T-cell (primary cell): ENCODE measurements around the gene PCDHA1. TPM values are rescaled to one million over a fixed set of nuclear protein-coding genes. Genes with fewer than 3 reads are reported as not detected.
A peak's percentile ranks its signal among the peaks of the same experiment; 100 is the strongest.
"Not testable (repeated sequence)": the region's sequence is repeated elsewhere in the genome, so short reads cannot be mapped to it uniquely, and the experiment has no call there.

Experiments
- ATAC-seq, 4 experiments: fragments of 200-7000 bp in 3 of 4; fragments of 150-1000 bp in 1 of 4; cut with Tn5 transposase; replicated peaks in 1 of 4; 1 replicate in 3 of 4; 2 replicates in 1 of 4; pipeline ENCODE4 v1.10.0; 2021; ENCODE audit warnings: moderate library complexity in 3 of 4, mild to moderate bottlenecking in 2 of 4, moderate number of reproducible peaks in 1 of 4
- CTCF ChIA-PET, 2 donors: fragments of 300-600 bp; sonication (Branson Sonifier 250); formaldehyde crosslinking; loops; one replicate each; lab custom pipeline; 2022; ENCODE audit warnings: antibody characterized with exemption in 2 of 2; lab: Charles Lee
- POLR2A ChIA-PET, 2 donors: fragments of 300-600 bp; sonication (Branson Sonifier 250); formaldehyde crosslinking; loops; one replicate each; lab custom pipeline; 2022; ENCODE audit warnings: antibody characterized with exemption in 2 of 2; lab: Charles Lee
- DNase-seq, 35 experiments: peaks; one replicate each; pipeline versions ENCODE4 v3.0.0 to v3.0.0-alpha.2; 2013 to 2023
- H3K27ac ChIP-seq: one replicate; pipeline ENCODE4 v1.5.1; 2013; ENCODE audit warnings: low read length
- H3K27me3 ChIP-seq, 2 experiments: replicated peaks in 1 of 2; 1 replicate in 1 of 2; 2 replicates in 1 of 2; pipeline versions ENCODE4 v1.6.1 to v1.7.0; 2013; ENCODE audit warnings: low read length in 1 of 2, mixed read lengths in 1 of 2; ENCODE audit not compliant: control insufficient read depth in 2 of 2, insufficient read depth in 2 of 2; ENCODE audit errors: extremely low read depth in 1 of 2
- H3K36me3 ChIP-seq, 2 donors: 1 replicate in 1 of 2; 2 replicates in 1 of 2; pipeline versions ENCODE4 v1.6.1 to v1.7.0; 2013; ENCODE audit warnings: low read length in 1 of 2; ENCODE audit not compliant: control insufficient read depth in 2 of 2, insufficient read depth in 1 of 2; ENCODE audit errors: extremely low read depth in 1 of 2
- H3K4me1 ChIP-seq, 2 experiments: 1 replicate in 1 of 2; 2 replicates in 1 of 2; pipeline versions ENCODE4 v1.6.1 to v1.7.0; 2013; ENCODE audit warnings: low read length in 2 of 2, mixed read lengths in 1 of 2; ENCODE audit not compliant: insufficient read depth in 2 of 2, control insufficient read depth in 1 of 2; ENCODE audit errors: extremely low read depth in 1 of 2
- H3K4me3 ChIP-seq, 2 donors: 1 replicate in 1 of 2; 2 replicates in 1 of 2; pipeline versions ENCODE4 v1.5.1 to v1.7.0; 2013; ENCODE audit warnings: mild to moderate bottlenecking in 2 of 2, low read length in 1 of 2, moderate library complexity in 1 of 2; ENCODE audit not compliant: control insufficient read depth in 1 of 2; ENCODE audit errors: extremely low read depth in 1 of 2
- H3K9me3 ChIP-seq: 2 replicates; pipeline ENCODE4 v1.7.0; 2013
- H3K27ac Mint-ChIP-seq, 2 donors: one replicate each; pipeline ENCODE4 v1.8.0; 2020 to 2021; ENCODE audit warnings: mild to moderate bottlenecking in 2 of 2, mixed read lengths in 2 of 2
- H3K27me3 Mint-ChIP-seq, 2 donors: one replicate each; pipeline ENCODE4 v1.8.0; 2021 to 2022; ENCODE audit warnings: mixed read lengths in 2 of 2
- H3K36me3 Mint-ChIP-seq: one replicate; pipeline ENCODE4 v1.8.0; 2021; ENCODE audit warnings: mixed read lengths
- H3K4me1 Mint-ChIP-seq, 3 donors: one replicate each; pipeline ENCODE4 v1.8.0; 2020 to 2022; ENCODE audit warnings: mixed read lengths in 3 of 3, mild to moderate bottlenecking in 1 of 3
- H3K4me3 Mint-ChIP-seq, 3 donors: one replicate each; pipeline ENCODE4 v1.8.0; 2020 to 2022; ENCODE audit warnings: mild to moderate bottlenecking in 3 of 3, mixed read lengths in 3 of 3, moderate library complexity in 3 of 3
- H3K9me3 Mint-ChIP-seq, 3 donors: one replicate each; pipeline ENCODE4 v1.8.0; 2020 to 2022; ENCODE audit warnings: mixed read lengths in 3 of 3
- WGBS: methylation state at CpG from one replicate; pipeline ENCODE4 v1.1.5; 2013; ENCODE audit warnings: missing lambda C conversion rate; ENCODE audit not compliant: insufficient coverage; 5-methylcytosine and 5-hydroxymethylcytosine counted together
- total RNA-seq, 35 experiments: library from RNA in 6 of 35; stranded (reverse) in 6 of 35; fragments of 120-200 nt in 1 of 35; gene quantifications; one replicate each; pipeline versions ENCODE4 v1.2.1 to v1.2.4 and lab custom pipeline; 2013 to 2026

PCDHA1 gene
- total RNA-seq, 5 donors from 2014 or later (not counting 1 experiment from before 2014, with no cell fraction given) = not detected

DNA sequence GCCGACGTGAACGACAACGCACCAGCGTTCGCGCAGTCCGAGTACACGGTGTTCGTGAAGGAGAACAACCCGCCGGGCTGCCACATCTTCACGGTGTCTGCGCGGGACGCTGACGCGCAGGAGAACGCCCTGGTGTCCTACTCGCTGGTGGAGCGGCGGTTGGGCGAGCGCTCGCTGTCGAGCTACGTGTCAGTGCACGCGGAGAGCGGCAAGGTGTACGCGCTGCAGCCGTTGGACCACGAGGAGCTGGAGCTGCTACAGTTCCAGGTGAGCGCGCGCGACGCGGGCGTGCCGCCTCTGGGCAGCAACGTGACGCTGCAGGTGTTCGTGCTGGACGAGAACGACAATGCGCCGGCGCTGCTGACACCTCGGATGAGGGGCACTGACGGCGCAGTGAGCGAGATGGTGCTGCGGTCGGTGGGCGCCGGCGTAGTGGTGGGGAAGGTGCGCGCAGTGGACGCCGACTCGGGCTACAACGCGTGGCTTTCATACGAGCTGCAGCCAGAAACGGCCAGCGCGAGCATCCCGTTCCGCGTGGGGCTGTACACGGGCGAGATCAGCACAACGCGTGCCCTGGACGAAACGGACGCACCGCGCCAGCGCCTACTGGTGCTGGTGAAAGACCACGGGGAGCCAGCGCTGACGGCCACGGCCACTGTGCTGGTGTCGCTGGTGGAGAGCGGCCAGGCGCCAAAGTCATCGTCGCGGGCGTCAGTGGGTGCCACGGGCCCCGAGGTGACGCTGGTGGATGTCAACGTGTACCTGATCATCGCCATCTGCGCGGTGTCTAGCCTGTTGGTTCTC is 64.1 kb downstream of the PCDHA1 start:
- POLR2A ChIA-PET = interaction anchor here in 1 of 2 donors (0.6 kb wide), 1 partner anchor 914 kb away, joined by 5 read pairs; no protein-coding TSS in a partner anchor
- CTCF ChIA-PET = not testable (repeated sequence)

DNA sequence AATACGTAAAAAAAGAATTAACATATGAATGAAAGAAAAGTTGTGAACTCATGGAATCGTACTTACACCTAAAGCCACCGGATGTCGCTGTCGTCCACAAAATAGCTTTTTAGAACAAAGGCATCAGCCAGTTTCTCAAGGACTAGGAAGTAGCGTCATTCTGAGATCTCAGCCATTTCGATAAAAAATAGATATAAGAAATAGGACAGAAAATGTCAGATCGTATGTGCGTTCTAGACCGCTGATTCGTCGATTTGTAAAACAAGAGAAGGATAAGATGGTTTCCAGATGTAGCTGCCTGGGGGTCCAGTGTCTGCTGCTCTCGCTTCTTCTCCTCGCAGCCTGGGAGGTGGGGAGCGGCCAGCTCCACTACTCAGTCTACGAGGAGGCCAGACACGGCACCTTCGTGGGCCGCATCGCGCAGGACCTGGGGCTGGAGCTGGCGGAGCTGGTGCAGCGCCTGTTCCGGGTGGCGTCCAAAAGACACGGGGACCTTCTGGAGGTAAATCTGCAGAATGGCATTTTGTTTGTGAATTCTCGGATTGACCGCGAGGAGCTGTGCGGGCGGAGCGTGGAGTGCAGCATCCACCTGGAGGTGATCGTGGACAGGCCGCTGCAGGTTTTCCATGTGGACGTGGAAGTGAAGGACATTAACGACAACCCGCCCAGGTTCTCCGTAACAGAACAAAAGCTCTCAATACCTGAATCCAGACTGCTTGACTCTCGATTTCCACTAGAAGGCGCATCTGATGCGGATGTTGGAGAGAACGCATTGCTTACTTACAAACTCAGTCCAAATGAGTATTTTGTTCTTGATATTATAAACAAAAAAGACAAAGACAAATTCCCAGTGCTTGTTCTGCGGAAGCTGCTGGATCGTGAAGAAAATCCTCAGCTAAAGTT is 70.1 kb downstream of the PCDHA1 start, which contains the start of gene PCDHA10:
PCDHA10 (plus strand) TSS at position 126 of the 903 bp plus-strand sequence; CDS start at position 278, 152 bp downstream.
- POLR2A ChIA-PET = no interaction called here

More for the DNA sequence above, 64.1 kb downstream of the PCDHA1 start:
- Histone ChIP-seq H3K4me3 (peak overlapping the region in 1 of 2 donors; percentile 23), H3K27me3 (peaks cover 4 to 23% of the 10 kb centered on the region in 2 experiments)
- DNase-seq, H3K9me3 ChIP-seq, H3K36me3 ChIP-seq, H3K27ac Mint-ChIP-seq, ATAC-seq, H3K4me1 Mint-ChIP-seq, H3K4me3 Mint-ChIP-seq, H3K27ac ChIP-seq, H3K36me3 Mint-ChIP-seq, H3K4me1 ChIP-seq, H3K9me3 Mint-ChIP-seq: not testable (repeated sequence)
- peaks cover 8 to 24% of the 10 kb centered on the region in 2 donors for H3K27me3 Mint-ChIP-seq
- WGBS = 56% methylated on average over 100 of the region's 101 CpGs

DNA sequence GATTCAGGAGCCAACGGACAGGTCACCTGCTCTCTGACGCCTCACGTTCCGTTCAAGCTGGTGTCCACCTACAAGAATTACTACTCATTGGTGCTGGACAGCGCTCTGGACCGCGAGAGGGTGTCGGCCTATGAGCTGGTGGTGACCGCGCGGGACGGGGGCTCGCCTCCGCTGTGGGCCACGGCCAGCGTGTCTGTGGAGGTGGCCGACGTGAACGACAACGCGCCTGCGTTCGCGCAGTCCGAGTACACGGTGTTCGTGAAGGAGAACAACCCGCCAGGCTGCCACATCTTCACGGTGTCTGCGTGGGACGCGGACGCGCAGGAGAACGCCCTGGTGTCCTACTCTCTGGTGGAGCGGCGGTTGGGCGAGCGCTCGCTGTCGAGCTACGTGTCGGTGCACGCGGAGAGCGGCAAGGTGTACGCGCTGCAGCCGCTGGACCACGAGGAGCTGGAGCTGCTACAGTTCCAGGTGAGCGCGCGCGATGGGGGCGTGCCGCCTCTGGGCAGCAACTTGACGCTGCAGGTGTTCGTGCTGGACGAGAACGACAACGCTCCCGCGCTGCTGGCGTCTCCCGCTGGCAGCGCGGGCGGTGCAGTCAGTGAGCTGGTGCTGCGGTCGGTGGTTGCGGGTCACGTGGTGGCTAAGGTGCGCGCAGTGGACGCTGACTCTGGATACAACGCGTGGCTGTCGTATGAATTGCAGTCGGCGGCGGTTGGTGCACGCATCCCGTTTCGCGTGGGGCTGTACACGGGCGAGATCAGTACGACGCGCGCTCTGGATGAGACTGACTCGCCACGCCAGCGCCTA is 71.4 kb downstream of the PCDHA1 start:
- Mint-ChIP-seq H3K9me3 (peaks cover 8 to 19% (median 11%) of the 10 kb centered on the region in 3 donors), H3K36me3 (no peaks in the 10 kb centered on the region), H3K27me3 (peaks cover 8 to 30% of the 10 kb centered on the region in 2 donors), H3K4me1 (no peaks in the 10 kb centered on the region), H3K4me3 (no peak overlapping the region), H3K27ac (no peak overlapping the region)
- no peak overlapping the region for H3K4me3 ChIP-seq
- no peaks in the 10 kb centered on the region for H3K4me1 ChIP-seq
- H3K27me3 ChIP-seq = peaks cover 5 to 19% of the 10 kb centered on the region in 2 experiments
- no peaks in the 10 kb centered on the region for H3K36me3 ChIP-seq
- ChIA-PET CTCF (no interaction called here), POLR2A (no interaction called here)
- H3K9me3 ChIP-seq = peaks cover 2% of the 10 kb centered on the region
- no peak for ATAC-seq
- WGBS = 68% methylated on average over 94 of the region's 94 CpGs
- no peak for DNase-seq
- H3K27ac ChIP-seq = no peak overlapping the region

More for the DNA sequence above, 70.1 kb downstream of the PCDHA1 start, which contains the start of gene PCDHA10:
- Mint-ChIP-seq H3K27ac (no peak within 1 kb of the TSS), H3K4me1 (no peaks in the 10 kb centered on the region), H3K9me3 (peaks cover 4 to 19% (median 8%) of the 10 kb centered on the region in 3 donors), H3K27me3 (peaks cover 6 to 23% of the 10 kb centered on the region in 2 donors), H3K36me3 (no peaks in the 10 kb centered on the region), H3K4me3 (no peak within 1 kb of the TSS)
- DNase-seq = no peak
- Histone ChIP-seq H3K27me3 (peaks cover 3 to 14% of the 10 kb centered on the region in 2 experiments), H3K36me3 (no peaks in the 10 kb centered on the region), H3K27ac (no peak within 1 kb of the TSS), H3K4me1 (no peaks in the 10 kb centered on the region), H3K4me3 (no peak within 1 kb of the TSS), H3K9me3 (peaks cover 2% of the 10 kb centered on the region)
- no peak for ATAC-seq
- CTCF ChIA-PET = no interaction called here
- 33% methylated on average over 24 of the region's 44 CpGs for WGBS

DNA sequence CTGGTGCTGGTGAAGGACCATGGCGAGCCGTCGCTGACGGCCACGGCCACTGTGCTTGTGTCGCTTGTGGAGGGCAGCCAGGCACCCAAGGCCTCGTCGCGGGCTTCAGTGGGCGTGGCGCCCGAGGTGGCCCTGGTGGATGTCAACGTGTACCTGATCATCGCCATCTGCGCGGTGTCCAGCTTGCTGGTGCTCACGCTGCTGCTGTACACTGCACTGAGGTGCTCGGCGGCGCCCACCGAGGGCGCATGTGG is 72.0 kb downstream of the PCDHA1 start:
- no peak overlapping the region for H3K4me3 Mint-ChIP-seq
- peaks cover 8 to 16% (median 11%) of the 10 kb centered on the region in 3 donors for H3K9me3 Mint-ChIP-seq
- H3K4me1 Mint-ChIP-seq = no peaks in the 10 kb centered on the region
- CTCF ChIA-PET = no interaction called here
- POLR2A ChIA-PET = no interaction called here
- Histone ChIP-seq H3K4me3 (no peak overlapping the region), H3K36me3 (no peaks in the 10 kb centered on the region), H3K27ac (no peak overlapping the region), H3K9me3 (peaks cover 2% of the 10 kb centered on the region), H3K4me1 (no peaks in the 10 kb centered on the region), H3K27me3 (peaks cover 5 to 22% of the 10 kb centered on the region in 2 experiments)
- peaks cover 8 to 30% of the 10 kb centered on the region in 2 donors for H3K27me3 Mint-ChIP-seq
- no peak overlapping the region for H3K27ac Mint-ChIP-seq
- 65% methylated on average over 22 of the region's 22 CpGs for WGBS
- H3K36me3 Mint-ChIP-seq = no peaks in the 10 kb centered on the region
- DNase-seq = no peak
- ATAC-seq = no peak

DNA sequence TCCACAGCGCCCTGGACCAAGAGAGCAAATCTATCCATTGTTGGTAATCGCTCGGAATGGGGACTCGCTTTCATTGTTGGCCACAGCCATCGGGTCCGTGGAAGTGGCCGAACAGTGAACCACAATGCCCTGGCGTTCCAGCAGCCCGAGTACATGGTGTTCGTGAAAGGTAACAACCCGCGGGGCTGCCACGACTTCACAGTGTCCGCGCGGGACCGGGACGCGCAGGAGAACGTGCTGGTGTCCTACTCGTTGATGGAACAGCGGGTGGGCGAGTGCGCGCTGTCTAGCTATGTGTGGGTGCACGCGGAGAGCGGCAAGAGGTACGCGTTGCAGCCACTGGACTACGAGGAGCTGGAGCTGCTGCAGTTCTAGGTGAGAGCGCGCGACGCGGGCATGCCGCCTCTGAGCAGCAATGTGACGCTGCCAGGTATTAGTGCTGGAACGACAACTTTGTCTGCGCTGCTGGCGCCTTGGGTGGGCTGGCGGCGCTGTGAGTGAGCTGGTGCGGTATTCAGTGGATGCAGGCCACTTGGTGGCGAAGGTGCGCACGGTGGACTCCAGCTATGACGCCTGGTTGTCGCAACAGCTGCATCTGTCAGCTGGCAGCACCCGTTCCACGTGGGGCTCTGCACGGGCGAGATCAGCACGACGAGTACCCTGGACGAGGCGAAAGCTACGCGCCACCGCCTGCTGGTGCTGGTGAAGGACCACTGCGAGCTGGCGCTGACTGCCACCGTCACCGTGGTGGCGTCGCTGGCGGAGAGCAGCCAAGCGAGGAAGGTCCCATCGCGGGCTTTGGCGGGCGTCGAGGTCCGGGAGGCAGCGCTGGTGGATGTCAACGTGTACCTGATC is 76.7 kb downstream of the PCDHA1 start:
- H3K36me3 ChIP-seq = no peaks in the 10 kb centered on the region
- ChIA-PET POLR2A (interaction anchor here in 1 of 2 donors (0.6 kb wide), 1 partner anchor 449 kb away, joined by 3 read pairs; no protein-coding TSS in a partner anchor), CTCF (no interaction called here)
- H3K4me1 ChIP-seq = no peaks in the 10 kb centered on the region
- H3K27me3 ChIP-seq = peaks cover 2 to 15% of the 10 kb centered on the region in 2 experiments
- H3K27ac ChIP-seq = no peak overlapping the region
- H3K4me1 Mint-ChIP-seq = no peaks in the 10 kb centered on the region
- no peaks in the 10 kb centered on the region for H3K36me3 Mint-ChIP-seq
- ATAC-seq = no peak
- H3K4me3 ChIP-seq = no peak overlapping the region
- peaks cover 20 to 30% of the 10 kb centered on the region in 2 donors for H3K27me3 Mint-ChIP-seq
- no peak overlapping the region for H3K27ac Mint-ChIP-seq
- no peak overlapping the region for H3K4me3 Mint-ChIP-seq
- no peaks in the 10 kb centered on the region for H3K9me3 ChIP-seq
- WGBS = 55% methylated on average over 76 of the region's 76 CpGs
- no peak for DNase-seq
- H3K9me3 Mint-ChIP-seq = peaks cover 2 to 16% (median 11%) of the 10 kb centered on the region in 3 donors
